Loucy (cell line): Measurements from ENCODE around the gene TIAM2.

Experiments used
- H2AFZ ChIP-seq: fragments of 200-600 bp; sonication (generic); 2 replicates; pipeline ENCODE4 v1.6.0; 2016; ENCODE audit warnings: antibody characterized with exemption, mild to moderate bottlenecking, low read length, moderate library complexity
- H3F3A ChIP-seq: fragments of 200-600 bp; 2 replicates; pipeline ENCODE4 v1.6.0; 2016; ENCODE audit warnings: antibody characterized with exemption, low read depth, mild to moderate bottlenecking
- H3K27me3 ChIP-seq: fragments of 200-600 bp; sonication (generic); 2 replicates; pipeline ENCODE4 v1.6.1; 2014; ENCODE audit warnings: low read length, mild to moderate bottlenecking; ENCODE audit not compliant: insufficient read depth, poor library complexity, severe bottlenecking
- H3K36me3 ChIP-seq: fragments of 200-600 bp; sonication (generic); 2 replicates; pipeline ENCODE4 v1.6.1; 2016; ENCODE audit warnings: low read length; ENCODE audit not compliant: insufficient read depth
- H3K4me1 ChIP-seq: fragments of 200-600 bp; sonication (generic); 2 replicates; pipeline ENCODE4 v1.5.1; 2014; ENCODE audit warnings: low read length, mild to moderate bottlenecking; ENCODE audit not compliant: insufficient read depth, poor library complexity, severe bottlenecking
- H3K4me2 ChIP-seq: fragments of 200-600 bp; sonication (generic); 2 replicates; pipeline ENCODE4 v1.6.0; 2014; ENCODE audit warnings: antibody characterized with exemption, low read length, low read depth, mild to moderate bottlenecking; ENCODE audit not compliant: poor library complexity, severe bottlenecking
- H3K4me3 ChIP-seq: fragments of 200-600 bp; sonication (generic); 2 replicates; pipeline ENCODE4 v1.5.1; 2014; ENCODE audit warnings: low read length, mild to moderate bottlenecking, mixed read lengths; ENCODE audit not compliant: poor library complexity, severe bottlenecking
- H3K79me2 ChIP-seq: fragments of 200-600 bp; sonication (generic); 2 replicates; pipeline ENCODE4 v1.6.1; 2014; ENCODE audit warnings: low read length; ENCODE audit not compliant: insufficient read depth
- H3K9ac ChIP-seq: fragments of 200-600 bp; sonication (generic); 2 replicates; pipeline ENCODE4 v1.6.0; 2014; ENCODE audit warnings: mild to moderate bottlenecking, low read depth, low read length, moderate library complexity; ENCODE audit not compliant: poor library complexity, severe bottlenecking
- H3K9me2 ChIP-seq: fragments of 200-600 bp; sonication (generic); replicated peaks from 2 replicates; pipeline ENCODE4 v1.6.1; 2016; ENCODE audit warnings: low read depth, low read length, mixed read lengths
- H3K9me3 ChIP-seq: fragments of 200-600 bp; sonication (generic); 2 replicates; pipeline ENCODE4 v1.6.1; 2014; ENCODE audit warnings: mild to moderate bottlenecking, antibody characterized with exemption, low read length, low read depth; ENCODE audit not compliant: insufficient read depth
- H4K20me1 ChIP-seq: fragments of 200-600 bp; sonication (generic); 2 replicates; pipeline ENCODE4 v1.6.0; 2014; ENCODE audit warnings: antibody characterized with exemption, low read length, mild to moderate bottlenecking; ENCODE audit not compliant: insufficient read depth, poor library complexity, severe bottlenecking
- EZH2phosphoT487 ChIP-seq: fragments of 200-600 bp; IDR thresholded peaks from 2 replicates; pipeline ENCODE4 v1.6.1; 2018; ENCODE audit warnings: antibody characterized with exemption, mild to moderate bottlenecking, moderate library complexity, borderline replicate concordance
- TF ChIP-seq, protein P1 (sequence below): fragments of 200-600 bp; sonication (generic); conservative IDR thresholded peaks from 2 replicates; pipeline ENCODE4 v1.5.1; 2014; ENCODE audit warnings: mild to moderate bottlenecking, antibody characterized with exemption, low read length

TIAM2 gene

DNA sequence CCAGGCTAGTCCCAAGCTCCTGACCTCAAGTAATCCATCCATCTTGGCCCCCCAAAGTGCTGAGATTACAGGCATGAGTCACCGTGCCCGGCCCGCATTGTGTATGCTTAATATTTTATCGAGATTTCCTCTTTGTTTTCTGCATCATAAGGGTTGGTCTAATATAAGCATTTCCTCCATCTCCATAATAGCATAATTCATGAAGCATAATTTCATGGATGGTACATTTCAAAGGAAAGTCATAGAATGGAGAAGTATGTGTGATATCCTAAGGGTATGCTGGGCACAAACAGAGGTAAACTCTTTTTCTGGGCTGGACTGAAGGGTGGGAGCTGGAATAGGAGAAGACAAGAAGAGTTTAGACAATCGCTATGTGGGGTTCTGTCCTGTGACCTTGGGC is 17.5 kb upstream of the TIAM2 start:
- Histone ChIP-seq H4K20me1 (no peaks in the 10 kb centered on the region), H3F3A (no peaks in the 10 kb centered on the region), H2AFZ (no peak overlapping the region), H3K4me3 (no peak overlapping the region), H3K9me2 (no peaks in the 10 kb centered on the region), H3K4me2 (no peak overlapping the region), H3K36me3 (no peaks in the 10 kb centered on the region), H3K27me3 (no peaks in the 10 kb centered on the region), H3K9me3 (no peaks in the 10 kb centered on the region), H3K79me2 (no peaks in the 10 kb centered on the region), H3K9ac (no peak overlapping the region), H3K4me1 (no peaks in the 10 kb centered on the region)
- no peak for TF ChIP-seq EZH2phosphoT487
- TF ChIP-seq, protein P1, sequence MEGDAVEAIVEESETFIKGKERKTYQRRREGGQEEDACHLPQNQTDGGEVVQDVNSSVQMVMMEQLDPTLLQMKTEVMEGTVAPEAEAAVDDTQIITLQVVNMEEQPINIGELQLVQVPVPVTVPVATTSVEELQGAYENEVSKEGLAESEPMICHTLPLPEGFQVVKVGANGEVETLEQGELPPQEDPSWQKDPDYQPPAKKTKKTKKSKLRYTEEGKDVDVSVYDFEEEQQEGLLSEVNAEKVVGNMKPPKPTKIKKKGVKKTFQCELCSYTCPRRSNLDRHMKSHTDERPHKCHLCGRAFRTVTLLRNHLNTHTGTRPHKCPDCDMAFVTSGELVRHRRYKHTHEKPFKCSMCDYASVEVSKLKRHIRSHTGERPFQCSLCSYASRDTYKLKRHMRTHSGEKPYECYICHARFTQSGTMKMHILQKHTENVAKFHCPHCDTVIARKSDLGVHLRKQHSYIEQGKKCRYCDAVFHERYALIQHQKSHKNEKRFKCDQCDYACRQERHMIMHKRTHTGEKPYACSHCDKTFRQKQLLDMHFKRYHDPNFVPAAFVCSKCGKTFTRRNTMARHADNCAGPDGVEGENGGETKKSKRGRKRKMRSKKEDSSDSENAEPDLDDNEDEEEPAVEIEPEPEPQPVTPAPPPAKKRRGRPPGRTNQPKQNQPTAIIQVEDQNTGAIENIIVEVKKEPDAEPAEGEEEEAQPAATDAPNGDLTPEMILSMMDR, result no peak

DNA sequence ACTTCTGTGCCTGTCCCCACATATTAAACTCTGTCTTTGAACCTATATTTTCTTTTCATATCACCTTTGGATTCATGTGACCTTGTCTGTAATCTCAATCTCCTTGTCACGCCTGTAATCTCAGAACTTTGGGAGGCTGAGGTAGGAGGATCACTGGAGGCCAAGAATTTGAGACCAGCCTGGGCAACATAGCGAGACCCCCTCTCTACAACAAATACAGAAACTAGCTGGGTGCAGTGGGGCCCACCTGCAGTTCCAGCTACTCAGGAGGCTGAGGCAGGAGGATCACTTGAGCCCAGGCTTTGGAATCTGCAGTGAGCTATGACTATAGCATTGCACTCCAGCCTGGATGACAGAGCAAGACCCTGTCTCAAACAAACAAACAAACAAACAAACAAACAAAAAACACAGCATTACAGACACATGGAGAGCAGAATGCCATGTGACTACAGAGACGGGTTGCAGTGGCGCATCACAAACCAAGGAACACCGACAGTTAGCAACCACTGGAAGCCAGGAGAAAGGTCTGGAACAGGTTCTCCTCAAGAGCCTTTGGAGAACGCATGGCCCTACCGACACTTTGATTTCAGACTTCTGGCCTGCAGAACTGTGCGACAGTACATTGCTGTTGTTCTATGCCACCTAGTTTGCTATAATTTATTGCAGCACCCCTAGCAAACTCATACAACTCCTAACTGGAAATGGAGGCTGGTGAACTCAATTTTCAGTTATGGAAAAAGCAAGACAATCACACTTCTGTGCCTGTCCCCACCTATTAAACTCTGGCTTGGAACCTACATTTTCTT is 14.6 kb upstream of the TIAM2 start:
- TF ChIP-seq EZH2phosphoT487, result no peak
- TF ChIP-seq, protein P1, result no peak
- no peak overlapping the region for H2AFZ ChIP-seq
- no peaks in the 10 kb centered on the region for H3F3A ChIP-seq
- H3K9ac ChIP-seq, result no peak overlapping the region
- no peak overlapping the region for H3K4me2 ChIP-seq
- H3K9me2 ChIP-seq, result no peaks in the 10 kb centered on the region
- H3K27me3 ChIP-seq, result no peaks in the 10 kb centered on the region
- H3K4me3 ChIP-seq, result no peak overlapping the region
- no peaks in the 10 kb centered on the region for H4K20me1 ChIP-seq
- H3K4me1 ChIP-seq, result no peaks in the 10 kb centered on the region
- H3K36me3 ChIP-seq, result no peaks in the 10 kb centered on the region
- no peaks in the 10 kb centered on the region for H3K79me2 ChIP-seq
- no peaks in the 10 kb centered on the region for H3K9me3 ChIP-seq

DNA sequence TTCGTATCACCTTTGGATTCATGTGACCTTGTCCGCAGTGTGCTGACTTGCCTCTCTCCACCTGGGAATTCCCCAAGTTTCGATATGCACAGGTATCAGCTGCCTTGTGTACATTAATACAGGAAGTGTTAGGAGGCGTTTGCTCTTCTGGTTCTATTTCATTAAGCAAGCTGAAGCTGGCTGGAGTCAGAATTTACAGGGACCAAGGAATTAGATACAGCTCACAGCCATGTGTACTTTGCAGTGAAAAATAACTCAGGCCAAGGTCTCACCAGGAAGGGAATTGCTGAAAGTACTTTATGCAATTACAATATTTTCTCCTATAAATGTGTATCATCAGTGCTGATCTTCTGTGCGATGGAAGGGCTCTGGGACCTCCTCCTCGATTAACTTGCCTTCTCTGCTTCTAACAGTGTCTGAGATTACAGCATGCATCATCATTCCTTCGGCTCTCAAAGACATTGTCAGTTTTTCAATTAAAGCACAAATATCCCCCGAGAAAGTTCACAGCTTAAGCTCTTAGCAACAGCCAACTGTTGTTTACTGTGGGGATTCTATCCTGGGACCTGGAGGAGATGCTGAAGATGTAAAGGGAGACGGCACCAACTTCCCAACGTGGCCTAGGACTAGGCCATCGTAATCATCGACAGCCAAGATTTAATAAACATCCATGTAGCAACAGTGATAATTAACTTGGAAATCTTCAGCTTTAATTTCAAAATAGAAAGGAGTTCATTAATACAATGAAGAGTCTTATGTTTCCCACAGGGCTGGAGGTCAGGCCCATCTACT is 13.8 kb upstream of the TIAM2 start:
- TF ChIP-seq EZH2phosphoT487, result no peak
- TF ChIP-seq, protein P1, result no peak
- no peak overlapping the region for H3K4me2 ChIP-seq

More for the DNA sequence above, 13.8 kb upstream of the TIAM2 start:
- no peaks in the 10 kb centered on the region for H3K9me3 ChIP-seq
- no peaks in the 10 kb centered on the region for H4K20me1 ChIP-seq
- H3K9ac ChIP-seq, result no peak overlapping the region
- no peak overlapping the region for H3K4me3 ChIP-seq
- no peaks in the 10 kb centered on the region for H3K4me1 ChIP-seq
- H3F3A ChIP-seq, result no peaks in the 10 kb centered on the region
- no peaks in the 10 kb centered on the region for H3K36me3 ChIP-seq
- no peak overlapping the region for H2AFZ ChIP-seq
- no peaks in the 10 kb centered on the region for H3K9me2 ChIP-seq
- H3K79me2 ChIP-seq, result no peaks in the 10 kb centered on the region
- no peaks in the 10 kb centered on the region for H3K27me3 ChIP-seq
